GM12891 (cell line): ENCODE results near the gene ADGRL3.

Experiments used
- DNase-seq: peaks from one replicate; pipeline ENCODE4 v3.0.0; 2011; ENCODE audit warnings: low spot score; ENCODE audit not compliant: insufficient read length
- FAIRE-seq: peaks from 2 replicates; lab custom pipeline; 2011; peaks lifted over from hg19 to GRCh38; lab: Jason Lieb, UNC
- PAX5 ChIP-seq: IDR thresholded peaks from 2 replicates; pipeline ENCODE4 v1.6.1; 2011; ENCODE audit warnings: low read length, moderate library complexity, mild to moderate bottlenecking; ENCODE audit not compliant: insufficient read depth, severe bottlenecking
- POLR2A ChIP-seq: IDR thresholded peaks from 2 replicates; pipeline ENCODE4 v1.6.1; 2011; ENCODE audit warnings: low read depth, low read length, control low read depth
- POLR2AphosphoS5 ChIP-seq: IDR thresholded peaks from 2 replicates; pipeline ENCODE4 v1.6.1; 2011; ENCODE audit warnings: low read depth, low read length, control low read depth
- POU2F2 ChIP-seq: IDR thresholded peaks from 2 replicates; pipeline ENCODE4 v1.6.1; 2011; ENCODE audit warnings: low read depth, mild to moderate bottlenecking, control low read depth, low read length, moderate library complexity
- SPI1 ChIP-seq: IDR thresholded peaks from 2 replicates; pipeline ENCODE4 v1.6.1; 2011; ENCODE audit warnings: low read depth, low read length, control low read depth
- TAF1 ChIP-seq: IDR thresholded peaks from 2 replicates; pipeline ENCODE4 v1.6.1; 2011; ENCODE audit warnings: low read depth, low read length, control low read depth

ADGRL3 gene

DNA sequence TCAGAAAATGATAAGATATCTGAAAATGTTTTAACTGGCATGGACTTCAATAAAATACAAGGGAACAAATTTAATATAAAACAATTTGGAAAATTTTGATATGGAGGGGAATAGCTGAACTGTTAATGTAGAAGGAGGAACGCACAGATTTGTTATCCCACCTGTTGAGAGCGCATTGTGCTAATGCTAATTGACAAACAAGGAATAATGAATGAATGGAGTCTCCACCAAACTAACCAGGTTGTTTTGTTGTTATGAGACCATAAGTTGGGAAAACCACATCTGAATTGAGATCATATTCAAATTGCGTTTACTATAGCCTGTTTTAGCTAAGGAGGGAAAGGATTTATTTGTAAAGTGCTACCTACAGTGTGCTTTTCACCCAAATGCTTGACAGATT is 195.6 kb downstream of the ADGRL3 start:
- TF ChIP-seq POLR2AphosphoS5, result no peak
- no peak for TF ChIP-seq SPI1
- TF ChIP-seq TAF1, result no peak
- TF ChIP-seq POLR2A, result no peak
- no peak for TF ChIP-seq PAX5
- FAIRE-seq, result no peak
- DNase-seq, result no peak

DNA sequence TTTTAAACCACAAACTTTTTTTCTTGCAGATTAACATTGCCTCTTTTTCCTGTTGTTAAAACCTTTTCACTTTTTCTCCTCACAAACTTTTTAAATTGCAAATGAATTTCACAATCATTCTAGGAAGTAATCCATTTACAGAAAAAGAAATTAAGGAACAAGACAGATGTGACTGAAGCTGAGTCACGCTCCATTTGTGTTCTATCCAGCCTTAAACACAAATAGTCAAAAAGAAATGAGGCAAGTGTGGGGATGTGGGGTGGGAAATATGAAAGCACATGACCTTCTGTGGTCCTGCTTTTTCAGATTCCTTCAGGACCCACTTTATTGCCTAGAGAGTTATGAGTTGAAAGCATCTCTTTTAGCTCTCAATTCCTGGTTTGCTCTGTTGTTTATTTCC is 197.0 kb downstream of the ADGRL3 start:
- FAIRE-seq (no peak), DNase-seq (no peak)
- no peak for TF ChIP-seq POLR2AphosphoS5
- TF ChIP-seq PAX5, result no peak
- TF ChIP-seq POU2F2, result no peak
- no peak for TF ChIP-seq POLR2A
- TF ChIP-seq TAF1, result no peak
- no peak for TF ChIP-seq SPI1

DNA sequence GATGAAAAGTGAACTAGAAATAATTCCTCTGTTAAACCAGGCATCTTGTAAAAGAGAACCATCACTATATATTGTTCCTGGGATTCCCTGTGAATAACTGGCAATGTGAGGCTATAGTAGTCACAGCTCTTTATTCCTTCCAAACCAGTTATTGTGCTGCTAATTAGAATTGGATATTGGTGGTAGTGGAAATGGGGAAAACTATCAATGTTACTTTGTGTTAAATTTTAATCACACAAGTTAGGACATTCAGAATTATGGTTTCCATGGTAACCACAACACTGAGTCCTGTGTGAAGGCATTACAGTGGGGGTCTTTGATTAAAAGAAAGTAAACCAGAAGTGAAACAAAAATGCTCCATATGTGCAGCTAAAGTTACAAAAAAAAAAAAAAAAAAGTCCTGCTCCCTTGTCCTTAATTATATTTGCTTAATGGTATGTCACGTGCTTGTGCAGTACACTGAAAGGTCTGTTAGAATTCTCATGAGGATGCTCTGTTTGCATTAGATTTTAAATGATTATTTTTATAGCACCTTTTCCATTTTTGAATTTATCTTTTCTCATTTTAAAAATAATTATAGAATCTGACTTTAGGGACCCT is 200.4 kb downstream of the ADGRL3 start:
- DNase-seq (no peak), FAIRE-seq (no peak)
- TF ChIP-seq POLR2A, result no peak
- no peak for TF ChIP-seq TAF1
- no peak for TF ChIP-seq POLR2AphosphoS5
- no peak for TF ChIP-seq PAX5

DNA sequence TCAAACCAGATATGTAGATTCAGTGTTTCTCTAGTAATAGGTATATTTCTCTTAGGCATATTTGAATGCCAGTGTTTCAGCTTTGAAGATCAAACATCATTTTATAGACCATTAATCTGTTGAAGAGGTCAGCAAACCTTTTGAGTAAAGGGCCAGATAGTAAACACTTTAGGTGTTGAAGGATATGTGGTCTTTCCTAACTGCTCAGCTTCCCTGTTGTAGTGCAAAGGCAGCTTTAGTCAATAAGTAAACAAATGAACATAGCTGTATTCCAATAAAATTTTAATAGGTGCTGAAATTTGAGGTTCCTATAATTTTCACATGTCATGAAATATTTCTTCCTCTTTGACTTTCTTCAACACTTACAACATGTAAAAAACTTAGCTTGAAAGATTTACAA is 201.6 kb downstream of the ADGRL3 start:
- TF ChIP-seq POLR2AphosphoS5, result no peak
- TF ChIP-seq POLR2A, result no peak
- no peak for TF ChIP-seq PAX5
- no peak for TF ChIP-seq POU2F2
- no peak for TF ChIP-seq SPI1
- TF ChIP-seq TAF1, result no peak
- FAIRE-seq (no peak), DNase-seq (no peak)

DNA sequence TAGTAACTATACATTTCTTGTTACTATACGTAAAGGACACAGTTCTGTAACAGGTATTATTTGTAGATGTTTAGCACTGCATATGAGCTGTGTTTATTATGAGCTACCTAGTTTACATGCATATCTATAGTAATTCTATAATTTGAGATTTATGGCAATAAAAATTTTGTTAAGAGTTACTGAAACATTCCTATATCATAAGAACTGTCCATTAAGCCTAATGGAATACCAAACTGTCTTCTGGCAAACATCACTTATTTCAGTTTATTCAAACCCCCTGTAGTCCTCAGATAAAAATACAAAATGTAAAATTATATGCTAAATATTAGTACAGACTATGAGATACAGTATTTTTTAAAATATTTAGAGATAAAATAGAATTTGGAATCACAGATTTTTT is 205.2 kb downstream of the ADGRL3 start:
- DNase-seq, result no peak
- no peak for FAIRE-seq
- TF ChIP-seq POU2F2 (no peak), TAF1 (no peak), SPI1 (no peak), PAX5 (no peak), POLR2A (no peak), POLR2AphosphoS5 (no peak)

DNA sequence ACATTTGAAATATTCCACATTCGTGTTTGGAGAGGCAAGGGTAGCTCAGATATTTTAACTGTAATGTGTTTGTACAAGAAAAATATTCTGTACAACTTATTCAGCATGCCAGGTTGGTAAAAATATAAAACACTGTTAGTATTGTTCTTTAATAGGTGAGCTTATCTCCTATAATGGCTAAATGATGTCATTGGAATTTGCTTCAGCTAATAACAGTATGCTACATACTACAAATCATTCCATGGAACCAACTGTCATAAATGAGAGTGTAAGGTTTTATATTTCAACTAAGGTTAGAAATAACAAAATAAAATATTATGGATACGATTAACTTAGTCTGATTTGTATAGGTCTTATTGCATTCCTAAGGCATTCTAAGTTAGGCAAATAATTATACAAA is 206.6 kb downstream of the ADGRL3 start:
- DNase-seq (no peak), FAIRE-seq (no peak)
- TF ChIP-seq POU2F2, result no peak
- no peak for TF ChIP-seq TAF1
- TF ChIP-seq PAX5, result no peak

DNA sequence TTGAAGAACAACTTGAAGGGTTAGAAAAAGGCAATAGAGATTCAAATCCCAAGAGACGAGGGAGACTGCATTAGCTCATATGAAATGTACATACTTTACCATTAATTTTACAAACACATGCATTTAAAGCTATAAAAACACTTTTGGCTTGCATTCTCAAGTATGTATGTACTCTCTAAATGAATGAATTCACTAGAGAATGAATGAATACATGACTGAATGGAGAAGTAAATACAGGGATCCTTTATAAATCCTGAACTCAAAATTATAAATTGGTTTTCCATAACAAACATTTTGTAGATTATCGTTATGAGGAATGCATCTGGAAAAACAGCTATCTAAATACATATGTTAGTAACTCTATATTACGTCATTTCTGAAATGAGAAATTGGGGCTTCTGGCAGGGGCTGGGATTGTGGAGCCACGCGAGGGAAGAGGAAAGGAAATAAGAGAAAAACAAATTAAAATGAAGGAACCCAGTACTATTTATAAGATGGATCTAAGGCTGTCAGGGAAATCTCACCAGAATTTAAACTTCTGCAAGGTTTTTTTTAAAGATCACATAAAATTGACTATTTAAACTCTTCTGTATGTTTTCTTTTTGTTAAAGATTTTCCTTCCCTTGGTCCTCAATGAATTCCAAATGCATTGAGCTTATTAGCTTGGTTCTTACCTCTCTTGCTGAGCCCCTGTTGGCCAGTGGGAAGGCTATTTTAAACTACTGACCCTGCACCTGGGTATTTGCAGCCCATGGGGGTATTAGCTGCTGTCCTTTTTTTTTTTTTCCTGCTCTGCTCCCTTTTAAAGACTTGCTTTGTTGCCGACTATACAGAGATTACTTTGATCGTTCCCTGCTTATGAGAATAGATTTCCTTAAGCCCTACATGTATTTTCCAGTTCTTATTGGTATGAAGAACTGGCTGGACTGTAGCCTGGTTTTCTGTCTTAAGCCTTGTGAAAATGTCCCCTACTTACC is 207.8 kb downstream of the ADGRL3 start:
- DNase-seq (no peak), FAIRE-seq (no peak)
- no peak for TF ChIP-seq POLR2AphosphoS5
- TF ChIP-seq TAF1, result no peak
- no peak for TF ChIP-seq SPI1
- no peak for TF ChIP-seq POLR2A
- no peak for TF ChIP-seq PAX5
- no peak for TF ChIP-seq POU2F2

DNA sequence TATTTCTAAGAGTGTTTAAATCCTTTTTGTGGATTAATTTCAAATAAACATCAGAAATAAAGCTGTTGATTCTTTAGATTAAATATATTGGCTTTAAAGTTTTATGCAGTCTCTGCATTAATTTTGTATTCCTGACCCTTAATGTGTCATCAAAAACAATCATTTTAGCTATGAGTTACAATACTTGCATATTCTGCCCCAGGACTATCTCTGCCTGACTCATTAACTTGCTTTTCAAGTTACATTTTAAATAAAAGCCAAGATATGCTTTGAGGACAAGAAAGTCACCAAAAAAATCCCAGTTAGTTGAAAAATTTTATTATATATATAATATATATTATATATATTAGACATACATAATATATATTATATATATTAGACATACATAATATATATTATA is 208.7 kb downstream of the ADGRL3 start:
- DNase-seq (no peak), FAIRE-seq (no peak)
- TF ChIP-seq POU2F2 (no peak), POLR2AphosphoS5 (no peak), TAF1 (no peak), SPI1 (no peak), POLR2A (no peak)

DNA sequence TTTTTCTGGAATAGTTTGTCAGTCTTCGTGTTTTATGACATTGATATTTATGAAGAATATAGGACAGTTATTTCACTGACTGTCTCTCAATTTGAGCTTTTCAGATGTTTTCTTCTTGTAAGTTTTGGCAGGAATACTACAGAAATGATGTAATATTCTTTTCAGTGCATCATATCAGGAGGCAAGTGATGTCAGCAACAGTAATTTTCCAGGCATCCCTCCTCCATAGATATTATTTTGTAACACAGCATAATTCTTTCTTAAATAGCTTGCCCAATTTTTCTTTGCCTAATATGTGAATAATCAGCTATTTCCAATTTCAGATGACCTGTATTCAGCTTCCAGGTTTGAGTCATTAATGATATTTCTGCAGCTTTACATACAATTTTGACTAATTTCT is 211.1 kb downstream of the ADGRL3 start:
- FAIRE-seq (no peak), DNase-seq (no peak)
- TF ChIP-seq PAX5 (no peak), TAF1 (no peak), POLR2AphosphoS5 (no peak), POLR2A (no peak), POU2F2 (no peak), SPI1 (no peak)

DNA sequence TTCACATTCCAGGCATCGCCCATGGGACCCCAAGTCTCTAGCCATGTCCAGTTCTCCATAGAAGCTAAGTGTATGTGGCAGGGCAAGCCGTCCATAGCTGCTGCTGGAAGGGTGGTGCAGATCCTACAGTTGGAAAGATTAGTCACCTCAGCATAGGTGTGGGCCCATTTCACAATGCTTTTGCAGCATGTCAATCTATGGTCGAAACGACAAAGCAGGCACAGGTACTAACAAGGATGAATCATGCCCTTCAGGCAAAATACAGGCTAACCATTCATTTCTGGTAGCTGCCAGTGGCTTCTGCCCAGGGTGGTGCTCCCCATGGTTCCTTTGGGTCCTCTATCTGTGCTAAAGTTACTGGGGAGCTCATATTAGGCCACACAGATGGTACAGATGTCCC is 225.2 kb downstream of the ADGRL3 start:
- FAIRE-seq, result no peak
- no peak for TF ChIP-seq PAX5
- no peak for TF ChIP-seq TAF1
- no peak for TF ChIP-seq POU2F2
- no peak for TF ChIP-seq POLR2A
- no peak for TF ChIP-seq SPI1
- TF ChIP-seq POLR2AphosphoS5, result no peak
- DNase-seq, result no peak
